ENCODE measurements around the gene WDR93. TPM values are rescaled to one million over a fixed set of nuclear protein-coding genes. Genes with fewer than 3 reads are reported as not detected.

Gene WDR93
- polyA plus RNA-seq (2013, experiment 1 of 2) = 0.03 TPM
- not detected for polyA plus RNA-seq (2013, experiment 2 of 2)

GRCh38 chr15:89690276-89691218 is at the start of gene WDR93, which contains the start of gene PEX11A:
Gene WDR93, plus strand, starts transcription at chr15:89690811. Its CDS starts 10,936 bp downstream, at chr15:89701747.
Gene PEX11A, minus strand, starts transcription at chr15:89690754. Its CDS starts 122 bp downstream, at chr15:89690632.
- peak within 1 kb of the TSS; percentile 96 for H4K8ac ChIP-seq (ENCODE audit: low read depth, low read length)
- DNase-seq = peak; percentile 86
- peak within 1 kb of the TSS; percentile 86 for H3K4me2 ChIP-seq (ENCODE audit: low read length)
- H4K5ac ChIP-seq (ENCODE audit: low read length) = no peak within 1 kb of the TSS
- H3K4ac ChIP-seq (ENCODE audit: low read depth, low read length) = no peak within 1 kb of the TSS
- peak within 1 kb of the TSS; percentile 73 for H3K56ac ChIP-seq (ENCODE audit: low read length)
- no peak within 1 kb of the TSS for H2BK5ac ChIP-seq (ENCODE audit: low read length)
- no CpG with 5 or more reads among the region's 60 CpGs for WGBS (ENCODE audit: extremely low coverage, insufficient coverage, low lambda C conversion rate)
- no peaks in the 10 kb centered on the region for H3K79me1 ChIP-seq (ENCODE audit: low read length)
- H2BK15ac ChIP-seq (replicated peaks; ENCODE audit: low read depth) = no peak within 1 kb of the TSS
- H3K36me3 ChIP-seq (ENCODE audit: control insufficient read depth, insufficient read depth, low read length) = no peaks in the 10 kb centered on the region
- H3K79me2 ChIP-seq (ENCODE audit: control insufficient read depth, insufficient read depth, low read length) = no peaks in the 10 kb centered on the region
- no peaks in the 10 kb centered on the region for H3K27me3 ChIP-seq (ENCODE audit: insufficient read depth, low read length, poor library complexity)
- H3K18ac ChIP-seq (ENCODE audit: low read length) = no peak within 1 kb of the TSS
- peak within 1 kb of the TSS; percentile 72 for H3K4me3 ChIP-seq (ENCODE audit: low read length)
- no peak within 1 kb of the TSS for H3K23ac ChIP-seq (ENCODE audit: low read length)
- peak within 1 kb of the TSS; percentile 66 for H3K9ac ChIP-seq (ENCODE audit: low read length)
- H2AK5ac ChIP-seq (ENCODE audit: low read length) = no peak within 1 kb of the TSS
- no peak within 1 kb of the TSS for H2BK120ac ChIP-seq (ENCODE audit: low read depth, low read length)
- H3K27ac ChIP-seq (ENCODE audit: low read depth, low read length) = no peak within 1 kb of the TSS
- peaks cover 2% of the 10 kb centered on the region for H3K4me1 ChIP-seq (ENCODE audit: control insufficient read depth, low read depth, low read length)

DNA sequence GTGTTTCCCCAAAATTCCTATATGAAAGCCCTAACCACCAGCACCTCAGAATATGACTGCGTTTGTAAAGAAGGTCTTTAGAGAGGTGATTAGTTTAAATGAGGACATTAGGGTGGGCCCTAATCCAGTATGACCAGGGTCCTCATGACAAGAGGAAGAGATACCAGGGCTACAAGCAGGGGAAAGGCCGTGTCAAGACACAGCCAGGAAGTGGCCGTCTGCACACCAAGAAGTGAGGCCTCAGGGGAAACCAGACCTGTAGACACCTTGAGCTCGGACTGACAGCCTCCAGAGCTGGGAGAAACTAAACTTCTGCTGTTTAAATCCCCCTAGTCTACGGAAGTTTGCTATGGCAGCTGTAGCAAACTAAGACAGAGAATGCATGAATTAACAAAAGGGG is 49.6 kb upstream of the WDR93 start:
- no CpG with 5 or more reads among the region's 5 CpGs for WGBS (ENCODE audit: extremely low coverage, insufficient coverage, low lambda C conversion rate)
- DNase-seq = no peak
- Histone ChIP-seq H3K27me3 (ENCODE audit: insufficient read depth, low read length, poor library complexity) (no peaks in the 10 kb centered on the region), H3K56ac (ENCODE audit: low read length) (no peak overlapping the region), H4K5ac (ENCODE audit: low read length) (no peak overlapping the region), H3K4me2 (ENCODE audit: low read length) (no peak overlapping the region), H3K4me3 (ENCODE audit: low read length) (no peak overlapping the region), H3K79me1 (ENCODE audit: low read length) (no peaks in the 10 kb centered on the region), H3K23ac (ENCODE audit: low read length) (no peak overlapping the region), H3K18ac (ENCODE audit: low read length) (no peak overlapping the region), H3K27ac (ENCODE audit: low read depth, low read length) (no peak overlapping the region), H3K4me1 (ENCODE audit: control insufficient read depth, low read depth, low read length) (no peaks in the 10 kb centered on the region), H2AK5ac (ENCODE audit: low read length) (no peak overlapping the region), H3K79me2 (ENCODE audit: control insufficient read depth, insufficient read depth, low read length) (no peaks in the 10 kb centered on the region), H2BK120ac (ENCODE audit: low read depth, low read length) (no peak overlapping the region), H2BK5ac (ENCODE audit: low read length) (no peak overlapping the region), H2BK15ac (replicated peaks; ENCODE audit: low read depth) (no peak overlapping the region), H4K8ac (ENCODE audit: low read depth, low read length) (no peak overlapping the region), H3K36me3 (ENCODE audit: control insufficient read depth, insufficient read depth, low read length) (peaks cover 8% of the 10 kb centered on the region), H3K9ac (ENCODE audit: low read length) (no peak overlapping the region), H3K4ac (ENCODE audit: low read depth, low read length) (no peak overlapping the region)

- Histone ChIP-seq H4K8ac (ENCODE audit: low read depth, low read length) (no peak overlapping the region), H2AK5ac (ENCODE audit: low read length) (no peak overlapping the region), H4K5ac (ENCODE audit: low read length) (no peak overlapping the region), H3K36me3 (ENCODE audit: control insufficient read depth, insufficient read depth, low read length) (peaks cover 8% of the 10 kb centered on the region), H3K23ac (ENCODE audit: low read length) (no peak overlapping the region), H3K79me1 (ENCODE audit: low read length) (no peaks in the 10 kb centered on the region), H3K4me1 (ENCODE audit: control insufficient read depth, low read depth, low read length) (no peaks in the 10 kb centered on the region), H3K9ac (ENCODE audit: low read length) (no peak overlapping the region), H3K27ac (ENCODE audit: low read depth, low read length) (no peak overlapping the region), H3K4ac (ENCODE audit: low read depth, low read length) (no peak overlapping the region), H3K27me3 (ENCODE audit: insufficient read depth, low read length, poor library complexity) (no peaks in the 10 kb centered on the region), H3K18ac (ENCODE audit: low read length) (no peak overlapping the region), H3K79me2 (ENCODE audit: control insufficient read depth, insufficient read depth, low read length) (no peaks in the 10 kb centered on the region), H2BK15ac (replicated peaks; ENCODE audit: low read depth) (no peak overlapping the region), H3K4me3 (ENCODE audit: low read length) (no peak overlapping the region), H2BK120ac (ENCODE audit: low read depth, low read length) (no peak overlapping the region), H2BK5ac (ENCODE audit: low read length) (no peak overlapping the region), H3K4me2 (ENCODE audit: low read length) (no peak overlapping the region), H3K56ac (ENCODE audit: low read length) (no peak overlapping the region)
- no CpG with 5 or more reads among the region's 16 CpGs for WGBS (ENCODE audit: extremely low coverage, insufficient coverage, low lambda C conversion rate)
- no peak for DNase-seq
Measured at GRCh38 chr15:89642106-89642505, 48.5 kb upstream of the WDR93 start.

DNA sequence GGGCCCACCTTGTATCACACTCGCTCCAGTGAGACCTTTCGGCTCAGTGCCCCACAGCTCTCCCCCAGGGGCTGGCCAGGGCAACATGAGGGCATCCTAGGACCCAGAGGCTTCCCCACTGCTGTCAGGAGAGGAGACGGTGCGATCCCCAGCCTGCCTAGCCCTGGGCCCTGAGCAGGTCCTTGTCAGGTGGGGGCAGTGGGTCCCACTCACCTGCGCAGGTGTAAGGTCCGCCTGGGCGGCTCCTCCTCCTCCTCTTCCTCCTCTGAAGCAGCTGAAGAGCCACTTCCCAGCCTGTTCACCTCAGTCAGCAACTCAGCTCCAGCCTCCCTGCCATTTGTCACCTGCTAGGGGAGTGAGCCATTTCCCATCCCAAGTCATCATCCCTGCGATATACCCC is 44.9 kb upstream of the WDR93 start:
- H3K4me3 ChIP-seq (ENCODE audit: low read length) = no peak overlapping the region
- H3K27me3 ChIP-seq (ENCODE audit: insufficient read depth, low read length, poor library complexity) = no peaks in the 10 kb centered on the region
- no peak overlapping the region for H3K56ac ChIP-seq (ENCODE audit: low read length)
- H3K9ac ChIP-seq (ENCODE audit: low read length) = no peak overlapping the region
- H3K27ac ChIP-seq (ENCODE audit: low read depth, low read length) = no peak overlapping the region
- no peak overlapping the region for H2BK15ac ChIP-seq (replicated peaks; ENCODE audit: low read depth)
- no peak overlapping the region for H4K8ac ChIP-seq (ENCODE audit: low read depth, low read length)
- H3K4me1 ChIP-seq (ENCODE audit: control insufficient read depth, low read depth, low read length) = no peaks in the 10 kb centered on the region
- H2AK5ac ChIP-seq (ENCODE audit: low read length) = no peak overlapping the region
- no peak overlapping the region for H3K4ac ChIP-seq (ENCODE audit: low read depth, low read length)
- peaks cover 2% of the 10 kb centered on the region for H3K79me1 ChIP-seq (ENCODE audit: low read length)
- peaks cover 8% of the 10 kb centered on the region for H3K36me3 ChIP-seq (ENCODE audit: control insufficient read depth, insufficient read depth, low read length)
- no peak overlapping the region for H4K5ac ChIP-seq (ENCODE audit: low read length)
- no peak overlapping the region for H3K4me2 ChIP-seq (ENCODE audit: low read length)
- whole genome bisulfite sequencing (ENCODE audit: extremely low coverage, insufficient coverage, low lambda C conversion rate) = no CpG with 5 or more reads among the region's 8 CpGs
- H2BK5ac ChIP-seq (ENCODE audit: low read length) = no peak overlapping the region
- no peak overlapping the region for H2BK120ac ChIP-seq (ENCODE audit: low read depth, low read length)
- no peak for DNase-seq
- H3K18ac ChIP-seq (ENCODE audit: low read length) = no peak overlapping the region
- no peaks in the 10 kb centered on the region for H3K79me2 ChIP-seq (ENCODE audit: control insufficient read depth, insufficient read depth, low read length)
- no peak overlapping the region for H3K23ac ChIP-seq (ENCODE audit: low read length)

GRCh38 chr15:89646416-89647141 is 44.0 kb upstream of the WDR93 start:
- H3K27me3 ChIP-seq (ENCODE audit: insufficient read depth, low read length, poor library complexity) = no peaks in the 10 kb centered on the region
- H3K4me1 ChIP-seq (ENCODE audit: control insufficient read depth, low read depth, low read length) = no peaks in the 10 kb centered on the region
- no peak overlapping the region for H4K5ac ChIP-seq (ENCODE audit: low read length)
- no peak overlapping the region for H4K8ac ChIP-seq (ENCODE audit: low read depth, low read length)
- peaks cover 2% of the 10 kb centered on the region for H3K79me1 ChIP-seq (ENCODE audit: low read length)
- no peak overlapping the region for H3K23ac ChIP-seq (ENCODE audit: low read length)
- H2BK15ac ChIP-seq (replicated peaks; ENCODE audit: low read depth) = no peak overlapping the region
- no peak overlapping the region for H3K56ac ChIP-seq (ENCODE audit: low read length)
- no peak overlapping the region for H3K4ac ChIP-seq (ENCODE audit: low read depth, low read length)
- no peak overlapping the region for H2BK120ac ChIP-seq (ENCODE audit: low read depth, low read length)
- H3K27ac ChIP-seq (ENCODE audit: low read depth, low read length) = no peak overlapping the region
- H3K9ac ChIP-seq (ENCODE audit: low read length) = no peak overlapping the region
- no peak overlapping the region for H3K4me2 ChIP-seq (ENCODE audit: low read length)
- no peak overlapping the region for H3K4me3 ChIP-seq (ENCODE audit: low read length)
- H3K18ac ChIP-seq (ENCODE audit: low read length) = no peak overlapping the region
- no peak overlapping the region for H2AK5ac ChIP-seq (ENCODE audit: low read length)
- no CpG with 5 or more reads among the region's 22 CpGs for WGBS (ENCODE audit: extremely low coverage, insufficient coverage, low lambda C conversion rate)
- H2BK5ac ChIP-seq (ENCODE audit: low read length) = no peak overlapping the region
- H3K36me3 ChIP-seq (ENCODE audit: control insufficient read depth, insufficient read depth, low read length) = peaks cover 3% of the 10 kb centered on the region
- no peak for DNase-seq
- H3K79me2 ChIP-seq (ENCODE audit: control insufficient read depth, insufficient read depth, low read length) = no peaks in the 10 kb centered on the region
